Ascending aorta (tissue), 2 donors: ENCODE results near the gene ZNF354C. TPM values are rescaled to one million over a fixed set of nuclear protein-coding genes. Genes with fewer than 3 reads are reported as not detected.

Experiments used
- DNase-seq, 2 donors: peaks; one replicate each; pipeline ENCODE4 v3.0.0-alpha.2; 2019; ENCODE audit warnings: low spot score in 2 of 2
- H3K27ac ChIP-seq, 2 donors: fragments of 200-600 bp; sonication (generic); one replicate each; pipeline ENCODE4 v1.5.1; 2016 to 2017; ENCODE audit warnings: mild to moderate bottlenecking in 1 of 2
- H3K27me3 ChIP-seq: fragments of 200-600 bp; sonication (generic); one replicate; pipeline ENCODE4 v1.5.1; 2017
- H3K36me3 ChIP-seq, 2 donors: fragments of 200-600 bp; sonication (generic); one replicate each; pipeline ENCODE4 v1.5.1; 2016
- H3K4me1 ChIP-seq, 2 donors: fragments of 200-600 bp; sonication (generic); one replicate each; pipeline ENCODE4 v1.5.1; 2016 to 2017; ENCODE audit warnings: mild to moderate bottlenecking in 1 of 2
- H3K4me3 ChIP-seq, 2 donors: fragments of 200-600 bp; sonication (generic); one replicate each; pipeline ENCODE4 v1.5.1; 2016 to 2017; ENCODE audit warnings: mild to moderate bottlenecking in 1 of 2
- H3K9me3 ChIP-seq, 2 donors: fragments of 200-600 bp; sonication (generic); one replicate each; pipeline ENCODE4 v1.5.1; 2016
- CTCF ChIP-seq, 3 experiments: fragments of 200-600 bp in 2 of 3; fragments of 450-650 bp in 1 of 3; sonication (generic) in 2 of 3; IDR thresholded peaks; one replicate each; pipeline ENCODE4 v1.5.1; 2016 to 2019; ENCODE audit warnings: antibody characterized with exemption in 3 of 3, mild to moderate bottlenecking in 1 of 3, moderate library complexity in 1 of 3
- intact Hi-C: fragments of 100-400 bp; cut with DNase I; formaldehyde crosslinking; loops from one replicate; pipeline ENCODE4 v1.15.1; 2023
- total RNA-seq: library from RNA; depleted of rRNA; stranded (reverse); fragments of >200 nt; gene quantifications from one replicate; pipeline ENCODE4 v1.1.0, GENCODE V29; 2016

Gene ZNF354C
- total RNA-seq, 1 donor from 2014 or later = 3.0 TPM

GRCh38 chr5:179123491-179124272, 63.5 kb downstream of the ZNF354C start:
- no peak for TF ChIP-seq CTCF (IDR thresholded peaks at IDR 0.05)
- intact Hi-C loops = no loop called here
- Histone ChIP-seq H3K4me1 (no peaks in the 10 kb centered on the region), H3K27ac (no peak overlapping the region), H3K27me3 (no peaks in the 10 kb centered on the region), H3K36me3 (peaks cover 0 to 18% of the 10 kb centered on the region in 2 donors), H3K9me3 (peaks cover 5 to 10% of the 10 kb centered on the region in 2 donors), H3K4me3 (no peak overlapping the region)
- peak in 1 of 2 donors; percentile 55 for DNase-seq

DNA sequence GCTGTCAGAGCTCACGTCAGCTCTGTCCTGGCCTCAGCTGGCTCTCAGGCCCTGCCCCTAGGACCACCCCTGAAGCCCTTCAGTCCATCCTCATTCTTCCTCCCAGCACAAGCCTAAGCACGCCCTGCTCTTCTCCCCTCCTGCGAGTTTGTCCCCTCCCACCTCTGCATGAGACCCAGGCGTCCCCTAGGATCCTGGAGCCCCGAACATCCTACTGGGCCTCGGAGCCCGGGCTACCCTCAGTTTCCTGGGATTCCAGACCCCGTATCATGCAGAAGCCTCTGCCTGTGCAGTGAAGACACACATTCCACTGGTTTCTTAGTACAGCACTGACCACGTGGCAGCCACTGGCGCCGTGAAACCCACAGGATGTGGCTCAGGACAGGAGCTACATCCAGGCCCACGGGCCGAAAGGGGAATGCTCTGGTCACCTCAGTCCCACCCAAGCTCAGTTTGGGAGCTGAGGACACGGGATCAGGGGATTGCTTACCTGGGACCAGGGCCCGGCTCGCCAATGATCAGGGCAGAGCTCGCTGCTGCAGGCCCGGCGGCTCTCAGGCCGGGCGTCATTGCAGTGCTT, 64.2 kb downstream of the ZNF354C start:
- H3K9me3 ChIP-seq = peaks cover 4 to 5% of the 10 kb centered on the region in 2 donors
- H3K4me3 ChIP-seq = no peak overlapping the region
- intact Hi-C loops = no loop called here
- peak in 1 of 2 donors; percentile 37 for DNase-seq
- no peaks in the 10 kb centered on the region for H3K4me1 ChIP-seq
- no peak for TF ChIP-seq CTCF (IDR thresholded peaks at IDR 0.05)
- H3K27me3 ChIP-seq = no peaks in the 10 kb centered on the region
- peaks cover under 1 to 19% of the 10 kb centered on the region in 2 donors for H3K36me3 ChIP-seq
- H3K27ac ChIP-seq = no peak overlapping the region

- peaks cover 3 to 5% of the 10 kb centered on the region in 2 donors for H3K9me3 ChIP-seq
- no peak for TF ChIP-seq CTCF (IDR thresholded peaks at IDR 0.05)
- no peaks in the 10 kb centered on the region for H3K27me3 ChIP-seq
- no peaks in the 10 kb centered on the region for H3K4me1 ChIP-seq
- peak in 1 of 2 donors; percentile 51 for DNase-seq
- no peak overlapping the region for H3K4me3 ChIP-seq
- no peak overlapping the region for H3K27ac ChIP-seq
- intact Hi-C loops = no loop called here
- peaks cover 5 to 26% of the 10 kb centered on the region in 2 donors for H3K36me3 ChIP-seq
Observed at GRCh38 chr5:179124853-179125788, 64.9 kb downstream of the ZNF354C start.

DNA sequence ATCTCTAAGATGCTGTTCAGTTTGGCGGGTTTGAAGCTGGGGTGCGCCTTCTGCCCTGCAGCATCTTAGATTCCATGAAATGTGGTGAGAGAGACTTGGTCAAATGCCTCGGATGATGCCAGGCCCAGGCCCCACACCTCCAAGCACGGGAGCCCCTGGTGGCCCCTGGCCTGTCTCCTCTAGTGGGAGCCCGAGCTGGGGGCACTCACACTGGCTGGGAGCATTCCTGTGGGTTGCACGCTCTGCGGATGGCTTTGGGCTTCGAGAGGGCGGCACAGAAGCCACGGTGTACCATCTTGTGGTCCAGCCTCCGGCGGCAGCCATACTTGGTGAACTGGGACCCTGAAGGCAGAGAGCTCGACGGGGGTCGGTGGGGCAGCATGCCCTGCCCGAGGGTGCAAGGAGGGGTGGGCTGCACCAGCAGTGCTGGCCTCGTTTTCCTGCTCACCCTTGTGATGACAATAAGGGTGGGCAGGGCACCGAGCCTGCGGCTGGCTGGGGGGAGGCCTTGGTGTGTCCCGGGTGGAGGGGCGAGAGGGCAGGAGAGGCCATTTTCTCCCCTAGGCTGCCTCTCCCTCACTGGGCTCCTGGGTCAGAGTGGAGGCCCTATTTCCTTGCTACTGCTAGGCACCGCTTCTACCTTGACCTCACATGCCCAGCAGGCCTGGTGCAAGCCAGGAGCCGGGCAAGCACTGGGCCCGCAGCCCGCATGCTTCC, 65.8 kb downstream of the ZNF354C start:
- peak in 1 of 2 donors; percentile 56 for DNase-seq
- H3K9me3 ChIP-seq = peaks cover 3 to 5% of the 10 kb centered on the region in 2 donors
- H3K4me3 ChIP-seq = no peak overlapping the region
- H3K27ac ChIP-seq = no peak overlapping the region
- no peak for TF ChIP-seq CTCF (IDR thresholded peaks at IDR 0.05)
- no peaks in the 10 kb centered on the region for H3K27me3 ChIP-seq
- intact Hi-C loops = no loop called here
- H3K4me1 ChIP-seq = no peaks in the 10 kb centered on the region
- peaks cover 5 to 27% of the 10 kb centered on the region in 2 donors for H3K36me3 ChIP-seq

- intact Hi-C loops = no loop called here
- H3K4me1 ChIP-seq = no peaks in the 10 kb centered on the region
- H3K27me3 ChIP-seq = no peaks in the 10 kb centered on the region
- peak in 1 of 2 donors; percentile 43 for DNase-seq
- TF ChIP-seq CTCF (IDR thresholded peaks at IDR 0.05) = no peak
- peaks cover 5 to 24% of the 10 kb centered on the region in 2 donors for H3K36me3 ChIP-seq
- H3K27ac ChIP-seq = no peak overlapping the region
- no peak overlapping the region for H3K4me3 ChIP-seq
- H3K9me3 ChIP-seq = peaks cover 3 to 4% of the 10 kb centered on the region in 2 donors
Observed at GRCh38 chr5:179126506-179126991, 66.4 kb downstream of the ZNF354C start.
